Ishikawa (cell line): ENCODE data around the gene PSMB1.

Source experiments
- CEBPB ChIP-seq: IDR thresholded peaks from 2 replicates; pipeline ENCODE4 v1.6.1; 2012
- CREB1 ChIP-seq: IDR thresholded peaks from 2 replicates; pipeline ENCODE4 v1.6.1; 2012; ENCODE audit warnings: low read depth
- EP300 ChIP-seq: IDR thresholded peaks from 2 replicates; pipeline ENCODE4 v1.6.1; 2012; ENCODE audit warnings: borderline replicate concordance
- MAX ChIP-seq: IDR thresholded peaks from 2 replicates; pipeline ENCODE4 v1.6.1; 2012
- NFIC ChIP-seq: IDR thresholded peaks from 2 replicates; pipeline ENCODE4 v1.6.1; 2012
- RAD21 ChIP-seq: IDR thresholded peaks from 2 replicates; pipeline ENCODE4 v1.6.1; 2012; ENCODE audit warnings: low read depth
- REST ChIP-seq: IDR thresholded peaks from 2 replicates; pipeline ENCODE4 v1.6.1; 2012; ENCODE audit warnings: low read depth, mild to moderate bottlenecking
- TAF1 ChIP-seq: IDR thresholded peaks from 2 replicates; pipeline ENCODE4 v1.6.1; 2012; ENCODE audit warnings: low read depth, mild to moderate bottlenecking
- USF1 ChIP-seq: IDR thresholded peaks from 2 replicates; pipeline ENCODE4 v1.6.1; 2012

GRCh38 chr6:170485159-170485558 is 67.9 kb downstream of the PSMB1 start:
- TF ChIP-seq REST (no peak), TAF1 (no peak), NFIC (no peak), MAX (no peak), EP300 (no peak), USF1 (no peak), RAD21 (no peak), CREB1 (no peak), CEBPB (no peak)
